Uterus (tissue), 2 donors: ENCODE data around the gene DLG5.

Experiments
- POLR2A ChIP-seq, 2 donors: fragments of 450-650 bp; IDR thresholded peaks; one replicate each; pipeline ENCODE4 v1.6.1; 2016; ENCODE audit warnings: antibody characterized with exemption in 2 of 2, mild to moderate bottlenecking in 1 of 2, moderate library complexity in 1 of 2
- TF ChIP-seq, protein P1 (sequence below), 4 experiments: fragments of 200-600 bp in 2 of 4; fragments of 450-650 bp in 2 of 4; sonication (generic) in 2 of 4; IDR thresholded peaks; one replicate each; pipeline ENCODE4 v1.5.1; 2016 to 2019; ENCODE audit warnings: antibody characterized with exemption in 4 of 4, mild to moderate bottlenecking in 2 of 4, moderate library complexity in 1 of 4

DNA sequence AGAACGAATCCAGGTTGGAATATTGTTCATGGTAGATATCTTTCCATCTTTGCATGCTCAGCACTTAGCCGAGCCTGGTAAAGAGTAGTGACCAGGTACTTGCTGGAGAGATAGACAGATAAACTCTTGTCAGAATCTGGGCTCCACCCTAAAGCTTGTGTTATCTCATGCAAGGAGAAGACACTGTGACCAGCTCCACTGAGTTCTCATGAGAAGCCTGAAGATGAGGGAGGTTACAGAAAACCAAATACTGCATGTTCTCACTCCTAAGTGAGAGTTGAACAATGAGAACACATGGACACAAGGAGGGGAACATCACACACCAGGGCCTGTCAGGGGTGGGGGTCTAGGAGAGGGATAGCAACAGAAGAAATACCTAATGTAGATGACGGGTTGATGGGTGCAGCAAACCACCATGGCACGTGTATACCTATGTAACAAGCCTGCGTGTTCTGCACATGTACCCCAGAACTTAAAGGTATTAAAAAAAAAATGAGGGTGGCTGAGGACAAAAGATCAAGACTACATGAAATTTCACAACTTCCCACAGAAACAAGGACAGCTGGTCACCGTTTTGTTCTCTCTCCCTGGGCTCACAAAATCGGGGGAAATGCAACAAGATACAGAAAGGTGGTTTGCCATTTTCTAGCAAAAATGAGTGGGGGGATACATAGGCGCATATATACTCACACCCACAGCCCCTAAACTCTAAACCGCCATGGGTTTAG lies 17.4 kb downstream of the DLG5 start:
- TF ChIP-seq POLR2A (IDR thresholded peaks at IDR 0.05) = no peak
- TF ChIP-seq, protein P1, sequence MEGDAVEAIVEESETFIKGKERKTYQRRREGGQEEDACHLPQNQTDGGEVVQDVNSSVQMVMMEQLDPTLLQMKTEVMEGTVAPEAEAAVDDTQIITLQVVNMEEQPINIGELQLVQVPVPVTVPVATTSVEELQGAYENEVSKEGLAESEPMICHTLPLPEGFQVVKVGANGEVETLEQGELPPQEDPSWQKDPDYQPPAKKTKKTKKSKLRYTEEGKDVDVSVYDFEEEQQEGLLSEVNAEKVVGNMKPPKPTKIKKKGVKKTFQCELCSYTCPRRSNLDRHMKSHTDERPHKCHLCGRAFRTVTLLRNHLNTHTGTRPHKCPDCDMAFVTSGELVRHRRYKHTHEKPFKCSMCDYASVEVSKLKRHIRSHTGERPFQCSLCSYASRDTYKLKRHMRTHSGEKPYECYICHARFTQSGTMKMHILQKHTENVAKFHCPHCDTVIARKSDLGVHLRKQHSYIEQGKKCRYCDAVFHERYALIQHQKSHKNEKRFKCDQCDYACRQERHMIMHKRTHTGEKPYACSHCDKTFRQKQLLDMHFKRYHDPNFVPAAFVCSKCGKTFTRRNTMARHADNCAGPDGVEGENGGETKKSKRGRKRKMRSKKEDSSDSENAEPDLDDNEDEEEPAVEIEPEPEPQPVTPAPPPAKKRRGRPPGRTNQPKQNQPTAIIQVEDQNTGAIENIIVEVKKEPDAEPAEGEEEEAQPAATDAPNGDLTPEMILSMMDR (IDR thresholded peaks at IDR 0.05) = no peak
